PC-3 (cell line): ENCODE results near the gene LIMS2. TPM values are rescaled to one million over a fixed set of nuclear protein-coding genes. Genes with fewer than 3 reads are reported as not detected.

ENCODE experiments used
- ATAC-seq: fragments of 200-7000 bp; cut with Tn5 transposase; 2 replicates; pipeline ENCODE4 v1.9.1; 2020; ENCODE audit warnings: mild to moderate bottlenecking, moderate library complexity
- BruUV-seq: library from RNA; stranded (reverse); fragments of 400-500 nt; replicated peaks from 2 replicates; lab custom pipeline; 2021; lab: Mats Ljungman, UMichigan
- CTCF ChIA-PET: fragments of 300-600 bp; sonication (Branson Sonifier 250); formaldehyde crosslinking; loops from one replicate; lab custom pipeline; 2022; ENCODE audit warnings: antibody characterized with exemption; lab: Charles Lee
- POLR2A ChIA-PET: fragments of 300-600 bp; sonication (Branson Sonifier 250); formaldehyde crosslinking; loops from one replicate; lab custom pipeline; 2022; ENCODE audit warnings: antibody characterized with exemption; ENCODE audit not compliant: unreplicated experiment; lab: Charles Lee
- DNase-seq: peaks from one replicate; pipeline ENCODE4 v3.0.0-alpha.2; 2015
- H2AFZ ChIP-seq: fragments of 300-600 bp; sonication (generic); 2 replicates; pipeline ENCODE4 v1.6.0; 2016; ENCODE audit warnings: antibody characterized with exemption, low read length
- H3F3A ChIP-seq: fragments of 300-600 bp; sonication (generic); one replicate; pipeline ENCODE4 v1.6.0; 2017; ENCODE audit warnings: antibody characterized with exemption, low read length, control low read depth, mild to moderate bottlenecking; ENCODE audit not compliant: unreplicated experiment
- H3K27ac ChIP-seq: fragments of 300-600 bp; sonication (generic); 2 replicates; pipeline ENCODE4 v1.5.1; 2016; ENCODE audit warnings: mild to moderate bottlenecking, low read length
- H3K27me3 ChIP-seq: fragments of 300-600 bp; sonication (generic); 2 replicates; pipeline ENCODE4 v1.6.1; 2016; ENCODE audit warnings: low read length, mixed read lengths
- H3K36me3 ChIP-seq: fragments of 300-600 bp; sonication (generic); 2 replicates; pipeline ENCODE4 v1.6.1; 2016; ENCODE audit warnings: low read depth, mixed run types, low read length, mixed read lengths
- H3K4me1 ChIP-seq: fragments of 300-600 bp; sonication (generic); 2 replicates; pipeline ENCODE4 v1.5.1; 2016; ENCODE audit warnings: low read length; ENCODE audit not compliant: insufficient read depth
- H3K4me2 ChIP-seq: fragments of 300-600 bp; sonication (generic); 2 replicates; pipeline ENCODE4 v1.6.0; 2016; ENCODE audit warnings: low read length
- H3K4me3 ChIP-seq: fragments of 300-600 bp; sonication (generic); 2 replicates; pipeline ENCODE4 v1.5.1; 2016; ENCODE audit warnings: mild to moderate bottlenecking, low read length, mixed read lengths
- H3K79me2 ChIP-seq: fragments of 300-600 bp; sonication (generic); 2 replicates; pipeline ENCODE4 v1.6.1; 2017; ENCODE audit warnings: low read length, mixed read lengths
- H3K9ac ChIP-seq: fragments of 300-600 bp; sonication (generic); 2 replicates; pipeline ENCODE4 v1.6.0; 2016; ENCODE audit warnings: mild to moderate bottlenecking, low read length
- H3K9me2 ChIP-seq: fragments of 300-600 bp; sonication (generic); replicated peaks from 2 replicates; pipeline ENCODE4 v1.6.1; 2016; ENCODE audit warnings: mixed run types, low read length, mixed read lengths
- H3K9me3 ChIP-seq: fragments of 300-600 bp; sonication (generic); 2 replicates; pipeline ENCODE4 v1.6.1; 2016; ENCODE audit warnings: low read length, mixed read lengths
- H4K20me1 ChIP-seq: fragments of 300-600 bp; sonication (generic); 2 replicates; pipeline ENCODE4 v1.6.1; 2016; ENCODE audit warnings: low read length, mixed read lengths
- EZH2 ChIP-seq: fragments of 300-600 bp; sonication (generic); IDR thresholded peaks from one replicate; pipeline ENCODE4 v1.6.1; 2017; ENCODE audit warnings: antibody characterized with exemption, mild to moderate bottlenecking, low read length; ENCODE audit not compliant: unreplicated experiment
- EZH2phosphoT487 ChIP-seq: fragments of 300-600 bp; sonication (generic); IDR thresholded peaks from 2 replicates; pipeline ENCODE4 v1.6.1; 2018; ENCODE audit warnings: mild to moderate bottlenecking, antibody characterized with exemption, low read length, borderline replicate concordance
- intact Hi-C: fragments of 100-400 bp; cut with micrococcal nuclease; formaldehyde crosslinking; loops from 2 replicates; pipeline ENCODE4 v1.9.0; 2023
- total RNA-seq: library from RNA; depleted of rRNA; stranded (reverse); fragments of >200 nt; gene quantifications from 2 replicates; pipeline ENCODE4 v1.2.3, GENCODE V29; 2014
- TF ChIP-seq, protein P1 (sequence below): fragments of 300-600 bp; sonication (generic); conservative IDR thresholded peaks from 2 replicates; pipeline ENCODE4 v1.5.1; 2017; ENCODE audit warnings: antibody characterized with exemption, low read depth, mild to moderate bottlenecking, low read length

Gene LIMS2
- total RNA-seq, 1 experiment from 2014 or later = 5.0 TPM

DNA sequence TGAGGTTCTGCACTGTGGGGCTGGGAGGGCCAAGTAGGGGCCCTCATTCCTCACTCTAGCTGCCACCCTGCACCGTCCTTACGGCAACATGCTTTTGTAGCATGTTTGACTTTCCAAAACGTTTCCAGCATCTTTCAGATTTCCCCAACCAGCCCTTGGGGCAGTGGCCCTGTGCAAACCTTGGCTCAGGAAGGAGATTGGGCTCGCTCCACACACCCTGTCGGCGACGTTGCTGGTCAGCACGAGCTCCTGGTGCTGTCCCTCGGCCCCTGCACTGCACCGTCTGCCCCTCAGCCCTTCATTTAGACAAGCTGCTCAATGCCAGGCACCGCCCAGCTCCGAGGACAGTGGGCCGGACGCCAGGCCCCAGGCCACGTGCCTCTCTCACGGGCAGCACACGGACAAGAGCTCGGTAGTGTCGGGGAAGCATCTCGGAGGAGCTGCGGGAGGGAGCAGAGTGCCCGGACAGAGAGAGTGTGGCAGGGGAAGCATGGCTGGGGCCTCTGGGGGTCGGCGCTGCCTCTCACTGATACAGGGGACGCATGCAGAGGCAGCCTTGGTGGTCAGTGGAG lies 22.5 kb downstream of the LIMS2 start:
- Histone ChIP-seq H3K27ac (no peak overlapping the region), H4K20me1 (no peaks in the 10 kb centered on the region), H3K4me1 (peaks cover 15% of the 10 kb centered on the region), H3K36me3 (no peaks in the 10 kb centered on the region), H3K4me3 (no peak overlapping the region), H3K9ac (no peak overlapping the region), H3K4me2 (no peak overlapping the region), H3K27me3 (no peaks in the 10 kb centered on the region), H3F3A (no peaks in the 10 kb centered on the region), H2AFZ (no peak overlapping the region), H3K9me2 (no peaks in the 10 kb centered on the region), H3K79me2 (no peaks in the 10 kb centered on the region), H3K9me3 (no peaks in the 10 kb centered on the region)
- TF ChIP-seq, protein P1, sequence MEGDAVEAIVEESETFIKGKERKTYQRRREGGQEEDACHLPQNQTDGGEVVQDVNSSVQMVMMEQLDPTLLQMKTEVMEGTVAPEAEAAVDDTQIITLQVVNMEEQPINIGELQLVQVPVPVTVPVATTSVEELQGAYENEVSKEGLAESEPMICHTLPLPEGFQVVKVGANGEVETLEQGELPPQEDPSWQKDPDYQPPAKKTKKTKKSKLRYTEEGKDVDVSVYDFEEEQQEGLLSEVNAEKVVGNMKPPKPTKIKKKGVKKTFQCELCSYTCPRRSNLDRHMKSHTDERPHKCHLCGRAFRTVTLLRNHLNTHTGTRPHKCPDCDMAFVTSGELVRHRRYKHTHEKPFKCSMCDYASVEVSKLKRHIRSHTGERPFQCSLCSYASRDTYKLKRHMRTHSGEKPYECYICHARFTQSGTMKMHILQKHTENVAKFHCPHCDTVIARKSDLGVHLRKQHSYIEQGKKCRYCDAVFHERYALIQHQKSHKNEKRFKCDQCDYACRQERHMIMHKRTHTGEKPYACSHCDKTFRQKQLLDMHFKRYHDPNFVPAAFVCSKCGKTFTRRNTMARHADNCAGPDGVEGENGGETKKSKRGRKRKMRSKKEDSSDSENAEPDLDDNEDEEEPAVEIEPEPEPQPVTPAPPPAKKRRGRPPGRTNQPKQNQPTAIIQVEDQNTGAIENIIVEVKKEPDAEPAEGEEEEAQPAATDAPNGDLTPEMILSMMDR = no peak
- no peak for TF ChIP-seq EZH2
- no peak for TF ChIP-seq EZH2phosphoT487
- CTCF ChIA-PET = no interaction called here
- intact Hi-C loops = no loop called here
- no TSS peak for BruUV-seq
- POLR2A ChIA-PET = no interaction called here
- no peak for ATAC-seq
- no peak for DNase-seq

DNA sequence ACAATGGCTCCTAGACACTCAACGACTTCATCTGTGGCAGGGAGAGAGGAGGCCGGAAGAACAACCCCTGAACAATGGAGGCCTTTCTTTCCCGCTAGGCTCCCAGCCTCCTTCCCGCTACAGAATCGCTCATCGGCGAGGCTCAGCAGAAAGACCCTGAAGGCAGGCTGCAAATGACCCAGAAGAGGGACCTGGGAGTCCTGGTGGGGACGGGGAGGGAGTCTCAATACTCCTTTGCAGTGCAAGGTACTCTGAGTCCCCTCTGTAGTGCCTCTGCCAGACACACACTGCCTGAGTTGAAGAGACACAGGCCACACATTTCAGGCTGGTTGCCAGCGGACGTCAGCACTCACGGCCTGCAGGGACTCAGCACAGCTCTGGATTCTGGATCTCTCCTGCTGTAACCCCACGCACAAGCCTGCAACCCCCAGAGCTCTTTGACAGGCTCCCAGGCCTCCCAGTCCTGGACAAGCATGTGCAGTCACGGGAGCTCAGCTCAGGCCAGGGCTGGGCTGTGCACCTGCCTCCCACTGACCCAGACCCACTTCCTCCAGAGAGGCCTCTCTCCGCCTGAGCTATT lies 23.3 kb downstream of the LIMS2 start:
- POLR2A ChIA-PET = no interaction called here

More for the DNA sequence above, 23.3 kb downstream of the LIMS2 start:
- Histone ChIP-seq H3K79me2 (no peaks in the 10 kb centered on the region), H3K36me3 (no peaks in the 10 kb centered on the region), H3K9ac (no peak overlapping the region), H3K4me2 (no peak overlapping the region), H2AFZ (no peak overlapping the region), H3K27ac (no peak overlapping the region), H3K4me3 (no peak overlapping the region), H3K4me1 (peaks cover 23% of the 10 kb centered on the region), H3F3A (no peaks in the 10 kb centered on the region), H3K9me2 (no peaks in the 10 kb centered on the region), H3K9me3 (no peaks in the 10 kb centered on the region), H4K20me1 (no peaks in the 10 kb centered on the region), H3K27me3 (no peaks in the 10 kb centered on the region)
- TF ChIP-seq EZH2phosphoT487 (no peak), EZH2 (no peak)
- TF ChIP-seq, protein P1 = no peak
- intact Hi-C loops = no loop called here
- no peak for DNase-seq
- no TSS peak for BruUV-seq
- CTCF ChIA-PET = no interaction called here
- ATAC-seq = no peak
